ENCODE results near the gene ABCA13.

- no peak for TF ChIP-seq EZH2 (IDR thresholded peaks at IDR 0.05; ENCODE audit: low read length, unreplicated experiment)
- no peak for TF ChIP-seq CTCF (conservative IDR thresholded peaks at IDR 0.05; ENCODE audit: low read depth, low read length)
- no peak for TF ChIP-seq EZH2phosphoT487 (IDR thresholded peaks at IDR 0.05; ENCODE audit: borderline replicate concordance, low read length)
Measured at GRCh38 chr7:48636391-48637015, 465.2 kb downstream of the ABCA13 start.

Data from PC-3 (cell line).